HepG2 (cell line): Measurements from ENCODE around the gene ZNF792. TPM values are rescaled to one million over a fixed set of nuclear protein-coding genes. Genes with fewer than 3 reads are reported as not detected.

Experiments used
- AHR ChIP-seq: IDR thresholded peaks from 2 replicates; pipeline ENCODE4 v1.6.1; 2018; ENCODE audit warnings: missing genetic modification reagents, missing compliant biosample characterization
- ARHGAP35 ChIP-seq: sonication (generic); formaldehyde crosslinking; IDR thresholded peaks from 2 replicates; pipeline ENCODE4 v1.9.0; 2022; ENCODE audit warnings: mild to moderate bottlenecking, inconsistent platforms, moderate library complexity, missing genetic modification reagents, borderline replicate concordance
- CCDC6 ChIP-seq: sonication (generic); formaldehyde crosslinking; IDR thresholded peaks from 2 replicates; pipeline ENCODE4 v1.8.1; 2022; ENCODE audit warnings: mild to moderate bottlenecking, missing genetic modification reagents, moderate library complexity
- FIP1L1 ChIP-seq: fragments of 200-400 bp; formaldehyde crosslinking; IDR thresholded peaks from 2 replicates; pipeline ENCODE4 v1.6.1; 2018; ENCODE audit warnings: low read depth, mild to moderate bottlenecking, low read length, moderate library complexity, borderline replicate concordance; ENCODE audit not compliant: insufficient read depth
- JDP2 ChIP-seq: sonication (generic); formaldehyde crosslinking; IDR thresholded peaks from 2 replicates; pipeline ENCODE4 v1.8.1; 2022; ENCODE audit warnings: missing genetic modification reagents, borderline replicate concordance
- KDM5B ChIP-seq: sonication (generic); formaldehyde crosslinking; IDR thresholded peaks from 2 replicates; pipeline ENCODE4 v1.4.0; 2020; ENCODE audit warnings: missing genetic modification reagents, mild to moderate bottlenecking, borderline replicate concordance
- LRRFIP1 ChIP-seq: sonication (generic); formaldehyde crosslinking; conservative IDR thresholded peaks from 2 replicates; pipeline ENCODE4 v1.4.0; 2020; ENCODE audit warnings: missing genetic modification reagents
- RELA ChIP-seq: sonication (generic); formaldehyde crosslinking; IDR thresholded peaks from 2 replicates; pipeline ENCODE4 v1.4.0; 2020; ENCODE audit warnings: missing genetic modification reagents
- SMAD3 ChIP-seq: sonication (generic); formaldehyde crosslinking; IDR thresholded peaks from 2 replicates; pipeline ENCODE4 v1.4.0; 2020; ENCODE audit warnings: missing genetic modification reagents
- SP2 ChIP-seq: sonication (generic); formaldehyde crosslinking; IDR thresholded peaks from 2 replicates; pipeline ENCODE4 v1.5.1; 2020; ENCODE audit warnings: mild to moderate bottlenecking, missing genetic modification reagents
- TEAD2 ChIP-seq: sonication (generic); formaldehyde crosslinking; IDR thresholded peaks from 2 replicates; pipeline ENCODE4 v1.9.0; 2021; ENCODE audit warnings: missing genetic modification reagents
- ZBTB20 ChIP-seq: sonication (generic); formaldehyde crosslinking; IDR thresholded peaks from 2 replicates; pipeline ENCODE4 v1.8.1; 2023; ENCODE audit warnings: missing genetic modification reagents, low read depth, mild to moderate bottlenecking, borderline replicate concordance
- ZIK1 ChIP-seq: sonication (generic); formaldehyde crosslinking; IDR thresholded peaks from 2 replicates; pipeline ENCODE4 v1.5.0; 2020; ENCODE audit warnings: mild to moderate bottlenecking, low read depth, missing genetic modification reagents, borderline replicate concordance
- ZNF224 ChIP-seq: sonication (generic); formaldehyde crosslinking; IDR thresholded peaks from 2 replicates; pipeline ENCODE4 v1.5.0; 2020; ENCODE audit warnings: mild to moderate bottlenecking, missing genetic modification reagents
- ZNF451 ChIP-seq: sonication (generic); formaldehyde crosslinking; IDR thresholded peaks from 2 replicates; pipeline ENCODE4 v1.5.0; 2020; ENCODE audit warnings: mild to moderate bottlenecking, missing genetic modification reagents
- ZNF615 ChIP-seq: sonication (generic); formaldehyde crosslinking; IDR thresholded peaks from 2 replicates; pipeline ENCODE4 v1.5.0; 2020; ENCODE audit warnings: mild to moderate bottlenecking, missing genetic modification reagents, borderline replicate concordance
- ZNF749 ChIP-seq: sonication (generic); formaldehyde crosslinking; IDR thresholded peaks from 2 replicates; pipeline ENCODE4 v1.8.0; 2022; ENCODE audit warnings: mild to moderate bottlenecking, missing genetic modification reagents, moderate library complexity, borderline replicate concordance
- ZNF790 ChIP-seq: sonication (generic); formaldehyde crosslinking; IDR thresholded peaks from 2 replicates; pipeline ENCODE4 v1.8.0; 2022; ENCODE audit warnings: missing genetic modification reagents, mild to moderate bottlenecking, borderline replicate concordance
- polyA plus RNA-seq, 8 experiments: library from polyadenylated mRNA; depleted of rRNA in 3 of 8; stranded (reverse) in 7 of 8; unstranded in 1 of 8; fragments of >200 nt; fragmentation: Illumina TruSeq in 4 of 8; extraction: Trizol in 4 of 8; gene quantifications; 2 replicates each; pipeline versions ENCODE4 v1.2.1 to v1.2.3, GENCODE V29; 2011 to 2016; ENCODE audit warnings: low read depth in 4 of 8, missing spikeins in 1 of 8, mixed read lengths in 1 of 8; ENCODE audit not compliant: insufficient read depth in 1 of 8
- total RNA-seq, 5 experiments: library from RNA; depleted of rRNA; stranded (reverse); fragments of >200 nt; fragmentation: Illumina TruSeq; extraction: Trizol; gene quantifications; 2 replicates each; pipeline ENCODE4 v1.2.3, GENCODE V29; 2016; ENCODE audit warnings: low read depth in 1 of 5
- TF ChIP-seq, protein P1 (sequence below): sonication (generic); formaldehyde crosslinking; IDR thresholded peaks from 2 replicates; pipeline ENCODE4 v1.4.0; 2020; ENCODE audit warnings: mild to moderate bottlenecking, missing genetic modification reagents
- TF ChIP-seq, protein P2 (sequence below): IDR thresholded peaks from 2 replicates; pipeline ENCODE4 v1.6.1; 2016; ENCODE audit warnings: low read depth, control low read depth
- TF ChIP-seq, protein P3 (sequence below): sonication (generic); formaldehyde crosslinking; IDR thresholded peaks from 2 replicates; pipeline ENCODE4 v1.9.0; 2021; ENCODE audit warnings: missing genetic modification reagents, mild to moderate bottlenecking, borderline replicate concordance
- TF ChIP-seq, protein P4 (sequence below): sonication (generic); formaldehyde crosslinking; IDR thresholded peaks from 2 replicates; pipeline ENCODE4 v1.4.0; 2020; ENCODE audit warnings: mild to moderate bottlenecking, low read depth, missing genetic modification reagents

Gene ZNF792
- total and polyA plus RNA-seq, 2 of the 13 experiments (the other 11 are each of a cell fraction or from before 2014, with no cell fraction given) = 5.5 to 11.5 TPM

DNA sequence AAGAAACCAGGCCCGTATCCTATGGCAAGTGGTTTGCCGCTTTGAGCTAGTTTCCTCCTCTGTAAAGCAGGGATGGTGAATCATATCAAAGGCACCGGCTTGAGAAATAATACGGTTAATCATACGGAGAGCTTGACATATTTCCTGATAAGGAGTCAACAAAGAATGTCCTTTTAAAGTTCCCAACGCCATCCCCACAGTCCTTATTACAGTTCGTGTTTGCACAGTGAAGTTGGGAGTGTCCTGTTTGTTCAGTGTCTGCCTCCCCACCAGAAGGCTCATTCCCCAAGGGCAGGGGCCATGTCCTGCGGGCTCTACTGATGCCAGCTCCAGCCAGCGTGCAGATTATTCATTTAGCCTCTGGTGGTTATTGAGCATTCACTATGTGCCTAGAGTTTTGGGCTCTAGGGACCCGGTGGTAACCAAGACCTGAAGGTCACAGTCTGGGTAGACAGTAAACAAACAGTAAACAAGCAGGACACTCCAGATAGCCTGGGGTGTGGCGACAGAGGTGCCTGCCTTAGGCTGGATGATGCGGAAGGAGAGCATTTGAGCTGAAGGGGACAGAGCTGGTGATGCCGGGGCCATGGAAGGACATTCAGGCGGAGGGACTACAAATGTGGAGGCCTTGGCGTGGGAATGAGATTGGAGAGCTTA, 42.4 kb upstream of the ZNF792 start (continued):
- no peak for TF ChIP-seq SP2 (CRISPR knock-in tag)
- TF ChIP-seq AHR (CRISPR knock-in tag) = no peak
- TF ChIP-seq, protein P1, sequence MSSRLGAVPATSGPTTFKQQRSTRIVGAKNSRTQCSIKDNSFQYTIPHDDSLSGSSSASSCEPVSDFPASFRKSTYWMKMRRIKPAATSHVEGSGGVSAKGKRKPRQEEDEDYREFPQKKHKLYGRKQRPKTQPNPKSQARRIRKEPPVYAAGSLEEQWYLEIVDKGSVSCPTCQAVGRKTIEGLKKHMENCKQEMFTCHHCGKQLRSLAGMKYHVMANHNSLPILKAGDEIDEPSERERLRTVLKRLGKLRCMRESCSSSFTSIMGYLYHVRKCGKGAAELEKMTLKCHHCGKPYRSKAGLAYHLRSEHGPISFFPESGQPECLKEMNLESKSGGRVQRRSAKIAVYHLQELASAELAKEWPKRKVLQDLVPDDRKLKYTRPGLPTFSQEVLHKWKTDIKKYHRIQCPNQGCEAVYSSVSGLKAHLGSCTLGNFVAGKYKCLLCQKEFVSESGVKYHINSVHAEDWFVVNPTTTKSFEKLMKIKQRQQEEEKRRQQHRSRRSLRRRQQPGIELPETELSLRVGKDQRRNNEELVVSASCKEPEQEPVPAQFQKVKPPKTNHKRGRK = no peak
- TF ChIP-seq KDM5B (CRISPR knock-in tag) = no peak
- TF ChIP-seq ZBTB20 (CRISPR knock-in tag) = no peak; the same call in 1 of the 2 replicates
- TF ChIP-seq, protein P2, sequence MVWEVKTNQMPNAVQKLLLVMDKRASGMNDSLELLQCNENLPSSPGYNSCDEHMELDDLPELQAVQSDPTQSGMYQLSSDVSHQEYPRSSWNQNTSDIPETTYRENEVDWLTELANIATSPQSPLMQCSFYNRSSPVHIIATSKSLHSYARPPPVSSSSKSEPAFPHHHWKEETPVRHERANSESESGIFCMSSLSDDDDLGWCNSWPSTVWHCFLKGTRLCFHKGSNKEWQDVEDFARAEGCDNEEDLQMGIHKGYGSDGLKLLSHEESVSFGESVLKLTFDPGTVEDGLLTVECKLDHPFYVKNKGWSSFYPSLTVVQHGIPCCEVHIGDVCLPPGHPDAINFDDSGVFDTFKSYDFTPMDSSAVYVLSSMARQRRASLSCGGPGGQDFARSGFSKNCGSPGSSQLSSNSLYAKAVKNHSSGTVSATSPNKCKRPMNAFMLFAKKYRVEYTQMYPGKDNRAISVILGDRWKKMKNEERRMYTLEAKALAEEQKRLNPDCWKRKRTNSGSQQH = no peak
- TF ChIP-seq ZNF615 = no peak
- no peak for TF ChIP-seq FIP1L1
- TF ChIP-seq, protein P3, sequence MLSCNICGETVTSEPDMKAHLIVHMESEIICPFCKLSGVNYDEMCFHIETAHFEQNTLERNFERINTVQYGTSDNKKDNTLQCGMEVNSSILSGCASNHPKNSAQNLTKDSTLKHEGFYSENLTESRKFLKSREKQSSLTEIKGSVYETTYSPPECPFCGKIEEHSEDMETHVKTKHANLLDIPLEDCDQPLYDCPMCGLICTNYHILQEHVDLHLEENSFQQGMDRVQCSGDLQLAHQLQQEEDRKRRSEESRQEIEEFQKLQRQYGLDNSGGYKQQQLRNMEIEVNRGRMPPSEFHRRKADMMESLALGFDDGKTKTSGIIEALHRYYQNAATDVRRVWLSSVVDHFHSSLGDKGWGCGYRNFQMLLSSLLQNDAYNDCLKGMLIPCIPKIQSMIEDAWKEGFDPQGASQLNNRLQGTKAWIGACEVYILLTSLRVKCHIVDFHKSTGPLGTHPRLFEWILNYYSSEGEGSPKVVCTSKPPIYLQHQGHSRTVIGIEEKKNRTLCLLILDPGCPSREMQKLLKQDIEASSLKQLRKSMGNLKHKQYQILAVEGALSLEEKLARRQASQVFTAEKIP (CRISPR knock-in tag) = no peak
- TF ChIP-seq LRRFIP1 (CRISPR knock-in tag) = no peak
- TF ChIP-seq TEAD2 (CRISPR knock-in tag) = no peak
- TF ChIP-seq SMAD3 (CRISPR knock-in tag) = peak; percentile 94
- TF ChIP-seq ZNF451 (CRISPR knock-in tag) = no peak
- TF ChIP-seq ZIK1 = no peak
- TF ChIP-seq, protein P4, sequence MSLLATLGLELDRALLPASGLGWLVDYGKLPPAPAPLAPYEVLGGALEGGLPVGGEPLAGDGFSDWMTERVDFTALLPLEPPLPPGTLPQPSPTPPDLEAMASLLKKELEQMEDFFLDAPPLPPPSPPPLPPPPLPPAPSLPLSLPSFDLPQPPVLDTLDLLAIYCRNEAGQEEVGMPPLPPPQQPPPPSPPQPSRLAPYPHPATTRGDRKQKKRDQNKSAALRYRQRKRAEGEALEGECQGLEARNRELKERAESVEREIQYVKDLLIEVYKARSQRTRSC (CRISPR knock-in tag) = no peak
- TF ChIP-seq ZNF790 = no peak
- no peak for TF ChIP-seq ZNF224 (CRISPR knock-in tag)
- no peak; the same call in 1 of the 2 replicates for TF ChIP-seq JDP2 (CRISPR knock-in tag)
- TF ChIP-seq ZNF749 (CRISPR knock-in tag) = no peak
- no peak for TF ChIP-seq ARHGAP35 (CRISPR knock-in tag)
- no peak for TF ChIP-seq CCDC6 (CRISPR knock-in tag)
- no peak for TF ChIP-seq RELA (CRISPR knock-in tag)
